Neural cell (in vitro differentiated cells): ENCODE data around the gene CENPT. TPM values are rescaled to one million over a fixed set of nuclear protein-coding genes. Genes with fewer than 3 reads are reported as not detected.

Source experiments
- H2AFZ ChIP-seq: fragments of 200-600, 300-800 bp; sonication (generic), shearing (Covaris generic); 2 replicates; pipeline ENCODE4 v1.6.0; 2014; ENCODE audit warnings: low read depth, mild to moderate bottlenecking, antibody characterized with exemption, low read length, moderate library complexity
- H3F3A ChIP-seq: fragments of 200-600 bp; shearing (Covaris generic); 2 replicates; pipeline ENCODE4 v1.6.1; 2016; ENCODE audit warnings: mild to moderate bottlenecking, moderate library complexity, mixed read lengths, antibody characterized with exemption, low read length; ENCODE audit not compliant: insufficient read depth, poor library complexity, severe bottlenecking
- H3K27ac ChIP-seq: fragments of 200-600, 300-800 bp; sonication (generic), shearing (Covaris generic); 2 replicates; pipeline ENCODE4 v1.5.1; 2014; ENCODE audit warnings: mild to moderate bottlenecking, low read length, moderate library complexity
- H3K27me3 ChIP-seq: fragments of 300-800, 200-600 bp; sonication (generic), shearing (Covaris generic); 2 replicates; pipeline ENCODE4 v1.6.0; 2014; ENCODE audit warnings: mild to moderate bottlenecking, low read depth, low read length, moderate library complexity; ENCODE audit not compliant: insufficient read depth
- H3K36me3 ChIP-seq: fragments of 300-800, 200-600 bp; sonication (generic), shearing (Covaris generic); 2 replicates; pipeline ENCODE4 v1.5.1; 2014; ENCODE audit warnings: mild to moderate bottlenecking, antibody characterized with exemption, low read length, moderate library complexity; ENCODE audit not compliant: insufficient read depth
- H3K4me2 ChIP-seq: fragments of 300-800, 200-600 bp; sonication (generic), shearing (Covaris generic); 2 replicates; pipeline ENCODE4 v1.6.0; 2014; ENCODE audit warnings: mild to moderate bottlenecking, low read length
- H3K4me3 ChIP-seq: fragments of 300-800, 200-600 bp; sonication (generic), shearing (Covaris generic); 2 replicates; pipeline ENCODE4 v1.5.1; 2014; ENCODE audit warnings: mild to moderate bottlenecking, low read length, moderate library complexity
- H3K79me2 ChIP-seq: fragments of 200-600 bp; shearing (Covaris generic); replicated peaks from 2 replicates; pipeline ENCODE4 v1.6.0; 2014; ENCODE audit warnings: mild to moderate bottlenecking, low read length, moderate library complexity; ENCODE audit not compliant: insufficient read depth
- H3K9ac ChIP-seq: fragments of 300-800, 200-600 bp; sonication (generic), shearing (Covaris generic); 2 replicates; pipeline ENCODE4 v1.6.1; 2016; ENCODE audit warnings: mild to moderate bottlenecking, low read length, mixed read lengths
- H3K9me2 ChIP-seq: fragments of 200-600 bp; shearing (Covaris generic); 2 replicates; pipeline ENCODE4 v1.6.1; 2016; ENCODE audit warnings: mild to moderate bottlenecking, low read length, mixed read lengths; ENCODE audit not compliant: insufficient read depth
- H3K9me3 ChIP-seq: fragments of 200-600, 300-800 bp; sonication (generic), shearing (Covaris generic); 2 replicates; pipeline ENCODE4 v1.6.1; 2016; ENCODE audit warnings: mild to moderate bottlenecking, mixed run types, low read length, moderate library complexity, mixed read lengths
- H4K20me1 ChIP-seq: fragments of 200-600 bp; shearing (Covaris generic); 2 replicates; pipeline ENCODE4 v1.6.1; 2016; ENCODE audit warnings: mild to moderate bottlenecking, mixed run types; ENCODE audit not compliant: insufficient read depth
- CTCF ChIP-seq: fragments of 450-650 bp; IDR thresholded peaks from 2 replicates; pipeline ENCODE4 v1.5.1; 2014; ENCODE audit warnings: antibody characterized with exemption, mild to moderate bottlenecking, moderate library complexity; ENCODE audit not compliant: poor library complexity, severe bottlenecking
- EP300 ChIP-seq: fragments of 450-650 bp; conservative IDR thresholded peaks from 2 replicates; pipeline ENCODE4 v1.6.1; 2014; ENCODE audit warnings: antibody characterized with exemption, mild to moderate bottlenecking, moderate library complexity; ENCODE audit not compliant: poor library complexity, severe bottlenecking
- EZH2 ChIP-seq: fragments of 200-600, 300-800 bp; shearing (Covaris generic), sonication (generic); IDR thresholded peaks from 2 replicates; pipeline ENCODE4 v1.6.1; 2014; ENCODE audit warnings: antibody characterized with exemption, low read length, borderline replicate concordance, mild to moderate bottlenecking; ENCODE audit not compliant: insufficient read depth, poor library complexity, severe bottlenecking
- MXI1 ChIP-seq: fragments of 450-650 bp; conservative IDR thresholded peaks from 2 replicates; pipeline ENCODE4 v1.6.1; 2014; ENCODE audit warnings: antibody characterized with exemption, mild to moderate bottlenecking; ENCODE audit not compliant: poor library complexity, severe bottlenecking
- POLR2AphosphoS5 ChIP-seq: IDR thresholded peaks from 2 replicates; pipeline ENCODE4 v1.6.1; 2012
- RAD21 ChIP-seq: fragments of 450-650 bp; conservative IDR thresholded peaks from 2 replicates; pipeline ENCODE4 v1.6.1; 2014; ENCODE audit warnings: antibody characterized with exemption, mild to moderate bottlenecking, moderate library complexity
- REST ChIP-seq: IDR thresholded peaks from 2 replicates; pipeline ENCODE4 v1.6.1; 2012; ENCODE audit warnings: borderline replicate concordance
- SMC3 ChIP-seq: fragments of 450-650 bp; conservative IDR thresholded peaks from 2 replicates; pipeline ENCODE4 v1.6.1; 2014; ENCODE audit warnings: antibody characterized with exemption, mild to moderate bottlenecking, moderate library complexity; ENCODE audit not compliant: poor library complexity
- TAF1 ChIP-seq: IDR thresholded peaks from 2 replicates; pipeline ENCODE4 v1.6.1; 2012; ENCODE audit warnings: low read depth
- polyA plus RNA-seq: library from polyadenylated mRNA; depleted of rRNA; stranded (reverse); fragments of >200 nt; gene quantifications from 2 replicates; pipeline ENCODE4 v1.2.3, GENCODE V29; 2014

CENPT gene
- polyA plus RNA-seq, 1 donor from 2014 or later = 104 TPM

- H3K4me2 ChIP-seq = no peak overlapping the region
- no peak overlapping the region for H3K27ac ChIP-seq
- H3K36me3 ChIP-seq = peaks cover 8% of the 10 kb centered on the region
- H3K9me2 ChIP-seq = no peaks in the 10 kb centered on the region
- H2AFZ ChIP-seq = no peak overlapping the region
- TF ChIP-seq EZH2 = no peak
- no peak for TF ChIP-seq TAF1
- no peak for TF ChIP-seq MXI1
- TF ChIP-seq POLR2AphosphoS5 = no peak
- TF ChIP-seq RAD21 = no peak
- TF ChIP-seq CTCF = no peak
- no peak for TF ChIP-seq REST
- peaks cover under 1% of the 10 kb centered on the region for H3K79me2 ChIP-seq
- no peak overlapping the region for H3K9ac ChIP-seq
- no peak overlapping the region for H3K4me3 ChIP-seq
- no peaks in the 10 kb centered on the region for H3K27me3 ChIP-seq
- H3F3A ChIP-seq = no peaks in the 10 kb centered on the region
- no peaks in the 10 kb centered on the region for H4K20me1 ChIP-seq
- no peaks in the 10 kb centered on the region for H3K9me3 ChIP-seq
Measured at GRCh38 chr16:67880584-67880983, 33.1 kb upstream of the CENPT start.

- H2AFZ ChIP-seq = no peak overlapping the region
- H4K20me1 ChIP-seq = no peaks in the 10 kb centered on the region
- no peak overlapping the region for H3K27ac ChIP-seq
- TF ChIP-seq MXI1 = no peak
- no peak for TF ChIP-seq RAD21
- no peak for TF ChIP-seq SMC3
- no peak for TF ChIP-seq EP300
- TF ChIP-seq POLR2AphosphoS5 = no peak
- TF ChIP-seq CTCF = no peak
- no peak for TF ChIP-seq TAF1
- TF ChIP-seq REST = no peak
- TF ChIP-seq EZH2 = no peak
- no peaks in the 10 kb centered on the region for H3K9me3 ChIP-seq
- no peaks in the 10 kb centered on the region for H3K27me3 ChIP-seq
- H3K9me2 ChIP-seq = no peaks in the 10 kb centered on the region
- H3K36me3 ChIP-seq = peaks cover 8% of the 10 kb centered on the region
- no peak overlapping the region for H3K4me2 ChIP-seq
- no peak overlapping the region for H3K4me3 ChIP-seq
- no peak overlapping the region for H3K9ac ChIP-seq
- H3F3A ChIP-seq = no peaks in the 10 kb centered on the region
- H3K79me2 ChIP-seq = peaks cover 7% of the 10 kb centered on the region
Measured at GRCh38 chr16:67879936-67880335, 32.4 kb upstream of the CENPT start.
